A549 (cell line): Measurements from ENCODE around the gene BCL2. TPM values are rescaled to one million over a fixed set of nuclear protein-coding genes. Genes with fewer than 3 reads are reported as not detected.

Experiments
- ATAC-seq, 2 experiments: fragments of 200-7000 bp in 1 of 2; fragments of >200 bp in 1 of 2; cut with Nextera tagmentation in 1 of 2; cut with Tn5 transposase in 1 of 2; 3 replicates each; pipeline versions ENCODE4 v1.8.0 to v1.9.1; 2018 to 2020; ENCODE audit warnings: mild to moderate bottlenecking in 1 of 2, moderate library complexity in 1 of 2
- CTCF ChIA-PET: fragments of 300-600 bp; sonication (Branson Sonifier 250); formaldehyde crosslinking; extraction: SDS; loops from one replicate; lab custom pipeline; 2021; ENCODE audit warnings: antibody characterized with exemption, inconsistent platforms; lab: Yijun Ruan, JAX
- POLR2A ChIA-PET: fragments of 350-600 bp; formaldehyde crosslinking; extraction: SDS; loops from one replicate; lab custom pipeline; 2021; ENCODE audit warnings: antibody characterized with exemption, inconsistent platforms; lab: Yijun Ruan, JAX
- DNase-seq, 2 experiments: peaks; one replicate each; pipeline versions ENCODE4 v3.0.0 to v3.0.0-alpha.2; 2011 to 2016; ENCODE audit warnings: low read depth in 1 of 2, low spot score in 1 of 2
- FAIRE-seq: peaks from 2 replicates; lab custom pipeline; 2011; peaks lifted over from hg19 to GRCh38; lab: Jason Lieb, UNC
- H3K27ac ChIP-seq, 2 experiments: fragments of >200 bp; sonication (Bioruptor Twin); formaldehyde crosslinking; 3 replicates each; pipeline ENCODE4 v1.5.1; 2016 to 2017
- H3K4me1 ChIP-seq: fragments of >200 bp; sonication (Bioruptor Twin); formaldehyde crosslinking; 3 replicates; pipeline ENCODE4 v1.6.1; 2016
- H3K4me2 ChIP-seq: fragments of >200 bp; sonication (Bioruptor Twin); formaldehyde crosslinking; 3 replicates; pipeline ENCODE4 v1.6.1; 2016
- H3K4me3 ChIP-seq: fragments of >200 bp; sonication (Bioruptor Twin); formaldehyde crosslinking; 3 replicates; pipeline ENCODE4 v1.5.1; 2016
- H3K9me3 ChIP-seq: fragments of >200 bp; sonication (Bioruptor Twin); formaldehyde crosslinking; 3 replicates; pipeline ENCODE4 v1.6.1; 2016
- ATOH8 ChIP-seq: fragments of 250-450 bp; sonication (Bioruptor Pico); IDR thresholded peaks from 2 replicates; pipeline ENCODE4 v1.5.0; 2020; ENCODE audit warnings: low read depth, mild to moderate bottlenecking, moderate library complexity
- CEBPB ChIP-seq, 2 experiments: fragments of >200 bp in 1 of 2; sonication (Bioruptor Twin) in 1 of 2; formaldehyde crosslinking in 1 of 2; IDR thresholded peaks; 2 replicates each; pipeline ENCODE4 v1.6.1; 2012 to 2016
- CHD4 ChIP-seq: fragments of 200-600 bp; sonication (generic); IDR thresholded peaks from 2 replicates; pipeline ENCODE4 v1.6.1; 2016; ENCODE audit warnings: antibody characterized with exemption, mild to moderate bottlenecking, borderline replicate concordance
- EP300 ChIP-seq, 2 experiments: fragments of >200 bp; sonication (Bioruptor Twin); formaldehyde crosslinking; IDR thresholded peaks; 2 replicates in 1 of 2; 3 replicates in 1 of 2; pipeline ENCODE4 v1.6.1; 2016 to 2017
- HEYL ChIP-seq: fragments of 250-450 bp; sonication (Bioruptor Pico); IDR thresholded peaks from 2 replicates; pipeline ENCODE4 v1.8.0; 2021; ENCODE audit warnings: mild to moderate bottlenecking, moderate library complexity
- HOXA7 ChIP-seq: fragments of 250-450 bp; sonication (Bioruptor Pico); IDR thresholded peaks from 2 replicates; pipeline ENCODE4 v1.5.0; 2020; ENCODE audit warnings: mild to moderate bottlenecking, moderate library complexity
- MAX ChIP-seq: IDR thresholded peaks from 2 replicates; pipeline ENCODE4 v1.6.1; 2012
- MYC ChIP-seq: IDR thresholded peaks from 2 replicates; pipeline ENCODE4 v1.6.1; 2012; ENCODE audit warnings: mild to moderate bottlenecking, inconsistent platforms, low read length, improper control_type of control experiment, borderline replicate concordance
- PBX3 ChIP-seq: IDR thresholded peaks from 2 replicates; pipeline ENCODE4 v1.6.1; 2012
- RAD21 ChIP-seq, 2 experiments: fragments of >200 bp in 1 of 2; sonication (Bioruptor Twin) in 1 of 2; formaldehyde crosslinking in 1 of 2; IDR thresholded peaks in 1 of 2; conservative IDR thresholded peaks in 1 of 2; 2 replicates in 1 of 2; 3 replicates in 1 of 2; pipeline ENCODE4 v1.6.1; 2012 to 2018; ENCODE audit warnings: inconsistent platforms in 1 of 2
- RARB ChIP-seq: fragments of 250-450 bp; sonication (Bioruptor Pico); IDR thresholded peaks from 2 replicates; pipeline ENCODE4 v1.8.0; 2021; ENCODE audit warnings: mild to moderate bottlenecking, moderate library complexity
- SREBF2 ChIP-seq: fragments of 450-650 bp; IDR thresholded peaks from 2 replicates; pipeline ENCODE4 v1.6.1; 2014; ENCODE audit warnings: mild to moderate bottlenecking, moderate library complexity
- TFCP2L1 ChIP-seq: fragments of 250-450 bp; sonication (Bioruptor Pico); IDR thresholded peaks from 2 replicates; pipeline ENCODE4 v1.5.0; 2021; ENCODE audit warnings: mild to moderate bottlenecking
- USF2 ChIP-seq: fragments of 450-650 bp; IDR thresholded peaks from 2 replicates; pipeline ENCODE4 v1.6.1; 2014; ENCODE audit warnings: antibody characterized with exemption
- ZC3H11A ChIP-seq: fragments of 450-650 bp; IDR thresholded peaks from 2 replicates; pipeline ENCODE4 v1.6.1; 2014; ENCODE audit warnings: antibody characterized with exemption, mild to moderate bottlenecking
- WGBS: methylation state at CpG from one replicate; pipeline ENCODE4 v1.1.6; 2017; ENCODE audit errors: missing lambda C conversion rate; 5-methylcytosine and 5-hydroxymethylcytosine counted together
- polyA plus RNA-seq, 4 experiments: library from polyadenylated mRNA; depleted of rRNA in 3 of 4; stranded (reverse); fragments of >200 nt; fragmentation: RNase III in 1 of 4; extraction: RNeasy Plus Mini Kit Qiagen cat#74134 plus additional on column Dnase treatment in 1 of 4; gene quantifications; 2 replicates in 3 of 4; 3 replicates in 1 of 4; pipeline ENCODE4 v1.2.3, GENCODE V29; 2011 to 2017

Gene BCL2
- polyA plus RNA-seq, 2 of the 4 experiments (the other 2 are of a cell fraction) = 0.50 to 0.61 TPM

GRCh38 chr18:63182310-63182772 lies 137.2 kb downstream of the BCL2 start:
- Histone ChIP-seq H3K4me3 (no peak overlapping the region), H3K4me2 (no peak overlapping the region), H3K4me1 (no peaks in the 10 kb centered on the region), H3K27ac (no peak overlapping the region), H3K9me3 (no peaks in the 10 kb centered on the region)
- 0% methylated on average over 1 of the region's 5 CpGs for WGBS
- no peak for DNase-seq
- ChIA-PET CTCF (no interaction called here), POLR2A (no interaction called here)
- ATAC-seq = no peak
- FAIRE-seq = no peak
- TF ChIP-seq ZC3H11A = no peak

- WGBS = 1% methylated on average over 5 of the region's 5 CpGs
- no peak overlapping the region for H3K4me2 ChIP-seq
- FAIRE-seq (no peak), DNase-seq (no peak), ATAC-seq (no peak)
- no peak overlapping the region for H3K27ac ChIP-seq
- ChIA-PET CTCF (interaction anchor here (0.7 to 2.1 kb wide), 3 partner anchors 24 to 138 kb away, joined by 3 to 7 read pairs (median 3); partner anchors contain the start of gene BCL2), POLR2A (no interaction called here)
- no peaks in the 10 kb centered on the region for H3K9me3 ChIP-seq
- H3K4me1 ChIP-seq = no peaks in the 10 kb centered on the region
- no peak overlapping the region for H3K4me3 ChIP-seq
- TF ChIP-seq PBX3 (no peak), HEYL (CRISPR knock-in tag) (no peak), ZC3H11A (no peak)
These were observed 137.8 kb downstream of the BCL2 start for GRCh38 chr18:63181706-63182309.

- ATAC-seq (no peak), DNase-seq (no peak), FAIRE-seq (no peak)
- Histone ChIP-seq H3K9me3 (no peaks in the 10 kb centered on the region), H3K4me3 (no peak overlapping the region), H3K4me1 (no peaks in the 10 kb centered on the region), H3K27ac (no peak overlapping the region), H3K4me2 (no peak overlapping the region)
- ChIA-PET CTCF (interaction anchor here (0.7 to 2.1 kb wide), 3 partner anchors 25 to 139 kb away, joined by 3 to 7 read pairs (median 3); partner anchors contain the start of gene BCL2), POLR2A (no interaction called here)
- 74% methylated on average over 5 of the region's 5 CpGs for WGBS
- TF ChIP-seq MAX (no peak), HEYL (CRISPR knock-in tag) (no peak)
These were observed 138.6 kb downstream of the BCL2 start for GRCh38 chr18:63180971-63181376.

- Histone ChIP-seq H3K4me1 (no peaks in the 10 kb centered on the region), H3K27ac (no peak overlapping the region), H3K9me3 (no peaks in the 10 kb centered on the region), H3K4me2 (no peak overlapping the region), H3K4me3 (no peak overlapping the region)
- FAIRE-seq (no peak), ATAC-seq (no peak), DNase-seq (no peak)
- WGBS = 0% methylated on average over 1 of the region's 11 CpGs
- POLR2A ChIA-PET = no interaction called here
- CTCF ChIA-PET = interaction anchor here (2.1 kb wide), 1 partner anchor 26 kb away, joined by 7 read pairs; no protein-coding TSS in a partner anchor
- TF ChIP-seq MYC = no peak
- no peak for TF ChIP-seq EP300 (IDR thresholded peaks at IDR 0.05)
- no peak for TF ChIP-seq TFCP2L1 (CRISPR knock-in tag)
- no peak for TF ChIP-seq MAX
- TF ChIP-seq, all 56 proteins: peak for 0
These were observed 139.2 kb downstream of the BCL2 start for GRCh38 chr18:63180321-63180720.

- ChIA-PET POLR2A (no interaction called here), CTCF (interaction anchor here (2.1 kb wide), 1 partner anchor 25 kb away, joined by 7 read pairs; no protein-coding TSS in a partner anchor)
- DNase-seq = no peak
- no peak for FAIRE-seq
- no peak overlapping the region for H3K4me3 ChIP-seq
- H3K9me3 ChIP-seq = no peaks in the 10 kb centered on the region
- 77% methylated on average over 9 of the region's 9 CpGs for WGBS
- H3K27ac ChIP-seq = no peak overlapping the region
- no peak for ATAC-seq
- H3K4me1 ChIP-seq = no peaks in the 10 kb centered on the region
- TF ChIP-seq PBX3 (no peak), HOXA7 (no peak), CHD4 (no peak), CEBPB (IDR thresholded peaks at IDR 0.05) (no peak), USF2 (no peak), RARB (no peak), RAD21 (conservative IDR thresholded peaks at IDR 0.05 in 1 of 2, IDR thresholded peaks at IDR 0.05 in 1 of 2) (no peak), MAX (no peak), ATOH8 (CRISPR knock-in tag) (no peak), SREBF2 (no peak)
- H3K4me2 ChIP-seq = no peak overlapping the region
These were observed 140.1 kb downstream of the BCL2 start for GRCh38 chr18:63179422-63179821.
